HepG2 (cell line): ENCODE measurements around the gene ZNF132. TPM values are rescaled to one million over a fixed set of nuclear protein-coding genes. Genes with fewer than 3 reads are reported as not detected.
A peak's percentile ranks its signal among the peaks of the same experiment; 100 is the strongest.

Experiments
- AHDC1 ChIP-seq: sonication (generic); formaldehyde crosslinking; IDR thresholded peaks from 2 replicates; pipeline ENCODE4 v1.5.1; 2020; ENCODE audit warnings: mild to moderate bottlenecking, missing genetic modification reagents, borderline replicate concordance
- CREB1 ChIP-seq, 2 experiments: fragments of 450-650 bp in 1 of 2; IDR thresholded peaks; 2 replicates each; pipeline ENCODE4 v1.6.1; 2016 to 2017; ENCODE audit warnings: control low read depth in 1 of 2, mild to moderate bottlenecking in 1 of 2, missing compliant biosample characterization in 1 of 2, missing genetic modification characterization in 1 of 2
- FOXJ3 ChIP-seq: sonication (generic); formaldehyde crosslinking; IDR thresholded peaks from 2 replicates; pipeline ENCODE4 v1.4.0; 2020; ENCODE audit warnings: missing genetic modification reagents, mild to moderate bottlenecking, borderline replicate concordance
- GATAD1 ChIP-seq: IDR thresholded peaks from 2 replicates; pipeline ENCODE4 v1.6.1; 2016; ENCODE audit warnings: missing genetic modification reagents, missing compliant biosample characterization
- HINFP ChIP-seq: sonication (generic); formaldehyde crosslinking; IDR thresholded peaks from 2 replicates; pipeline ENCODE4 v1.4.0; 2020; ENCODE audit warnings: low read depth, mild to moderate bottlenecking, missing genetic modification reagents
- KMT2B ChIP-seq: IDR thresholded peaks from 2 replicates; pipeline ENCODE4 v1.6.1; 2016; ENCODE audit warnings: missing genetic modification reagents, missing compliant biosample characterization
- MEF2D ChIP-seq: sonication (generic); formaldehyde crosslinking; IDR thresholded peaks from 2 replicates; pipeline ENCODE4 v1.5.1; 2020; ENCODE audit warnings: mild to moderate bottlenecking, missing genetic modification reagents
- MLLT10 ChIP-seq: sonication (generic); formaldehyde crosslinking; IDR thresholded peaks from 2 replicates; pipeline ENCODE4 v1.4.0; 2020; ENCODE audit warnings: missing genetic modification reagents
- MXD4 ChIP-seq: IDR thresholded peaks from 2 replicates; pipeline ENCODE4 v1.6.1; 2016; ENCODE audit warnings: mild to moderate bottlenecking, missing biosample characterization, missing genetic modification reagents
- REPIN1 ChIP-seq: sonication (generic); formaldehyde crosslinking; IDR thresholded peaks from 2 replicates; pipeline ENCODE4 v1.8.0; 2022; ENCODE audit warnings: missing genetic modification reagents, low read depth, mild to moderate bottlenecking, borderline replicate concordance
- UBTF ChIP-seq: sonication (generic); formaldehyde crosslinking; IDR thresholded peaks from 2 replicates; pipeline ENCODE4 v1.4.0; 2020; ENCODE audit warnings: mild to moderate bottlenecking, missing genetic modification reagents
- ZNF20 ChIP-seq: sonication (generic); formaldehyde crosslinking; IDR thresholded peaks from 2 replicates; pipeline ENCODE4 v1.4.0; 2020; ENCODE audit warnings: mild to moderate bottlenecking, moderate library complexity, missing genetic modification reagents
- ZNF280D ChIP-seq: sonication (generic); formaldehyde crosslinking; IDR thresholded peaks from 2 replicates; pipeline ENCODE4 v1.5.1; 2020; ENCODE audit warnings: mild to moderate bottlenecking, missing genetic modification reagents
- ZNF441 ChIP-seq: sonication (generic); formaldehyde crosslinking; IDR thresholded peaks from 2 replicates; pipeline ENCODE4 v1.7.0; 2021; ENCODE audit warnings: missing genetic modification reagents, borderline replicate concordance
- polyA plus RNA-seq, 8 experiments: library from polyadenylated mRNA; depleted of rRNA in 3 of 8; stranded (reverse) in 7 of 8; unstranded in 1 of 8; fragments of >200 nt; fragmentation: Illumina TruSeq in 4 of 8; extraction: Trizol in 4 of 8; gene quantifications; 2 replicates each; pipeline versions ENCODE4 v1.2.1 to v1.2.3, GENCODE V29; 2011 to 2016; ENCODE audit warnings: low read depth in 4 of 8, missing spikeins in 1 of 8, mixed read lengths in 1 of 8; ENCODE audit not compliant: insufficient read depth in 1 of 8
- total RNA-seq, 5 experiments: library from RNA; depleted of rRNA; stranded (reverse); fragments of >200 nt; fragmentation: Illumina TruSeq; extraction: Trizol; gene quantifications; 2 replicates each; pipeline ENCODE4 v1.2.3, GENCODE V29; 2016; ENCODE audit warnings: low read depth in 1 of 5

The ZNF132 gene
- total and polyA plus RNA-seq, 2 of the 13 experiments (the other 11 are each of a cell fraction or from before 2014, with no cell fraction given): not detected

GRCh38 chr19:58475714-58476497 is 36.0 kb upstream of the ZNF132 start, which contains the start of gene ZNF446 (continued):
- no peak for TF ChIP-seq ZNF441
- TF ChIP-seq GATAD1 (CRISPR knock-in tag): peak; percentile 81
- TF ChIP-seq REPIN1 (CRISPR knock-in tag): no peak; the same call in 1 of the 2 replicates
- TF ChIP-seq UBTF (CRISPR knock-in tag): peak; percentile 55; the same call in 1 of the 2 replicates
- TF ChIP-seq MXD4 (CRISPR knock-in tag): peak; percentile 87; the same call in 1 of the 2 replicates
- TF ChIP-seq FOXJ3 (CRISPR knock-in tag): peak; percentile 70; the same call in 1 of the 2 replicates
- TF ChIP-seq MLLT10 (CRISPR knock-in tag): no peak
- 0 out of 2 replicates have a peak, but pooled peaks have one; percentile 8 for TF ChIP-seq ZNF280D
- no peak for TF ChIP-seq KMT2B (CRISPR knock-in tag)
- TF ChIP-seq MEF2D (CRISPR knock-in tag): 0 out of 2 replicates have a peak, but pooled peaks have one; percentile 25
- peak; percentile 80 for TF ChIP-seq CREB1 (IDR thresholded peaks at IDR 0.05)
- peak; percentile 85 for TF ChIP-seq CREB1 (CRISPR knock-in tag; IDR thresholded peaks at IDR 0.05)
- no peak for TF ChIP-seq ZNF20 (CRISPR knock-in tag)
- TF ChIP-seq AHDC1: no peak
- no peak for TF ChIP-seq HINFP
